GM19238 (cell line): ENCODE measurements around the gene GABRB2.
"Not testable (repeated sequence)": the region's sequence is repeated elsewhere in the genome, so short reads cannot be mapped to it uniquely, and the experiment has no call there.

Experiments used
- DNase-seq: peaks from one replicate; pipeline ENCODE4 v3.0.0; 2011; ENCODE audit warnings: low spot score; ENCODE audit not compliant: insufficient read length

Gene GABRB2

DNA sequence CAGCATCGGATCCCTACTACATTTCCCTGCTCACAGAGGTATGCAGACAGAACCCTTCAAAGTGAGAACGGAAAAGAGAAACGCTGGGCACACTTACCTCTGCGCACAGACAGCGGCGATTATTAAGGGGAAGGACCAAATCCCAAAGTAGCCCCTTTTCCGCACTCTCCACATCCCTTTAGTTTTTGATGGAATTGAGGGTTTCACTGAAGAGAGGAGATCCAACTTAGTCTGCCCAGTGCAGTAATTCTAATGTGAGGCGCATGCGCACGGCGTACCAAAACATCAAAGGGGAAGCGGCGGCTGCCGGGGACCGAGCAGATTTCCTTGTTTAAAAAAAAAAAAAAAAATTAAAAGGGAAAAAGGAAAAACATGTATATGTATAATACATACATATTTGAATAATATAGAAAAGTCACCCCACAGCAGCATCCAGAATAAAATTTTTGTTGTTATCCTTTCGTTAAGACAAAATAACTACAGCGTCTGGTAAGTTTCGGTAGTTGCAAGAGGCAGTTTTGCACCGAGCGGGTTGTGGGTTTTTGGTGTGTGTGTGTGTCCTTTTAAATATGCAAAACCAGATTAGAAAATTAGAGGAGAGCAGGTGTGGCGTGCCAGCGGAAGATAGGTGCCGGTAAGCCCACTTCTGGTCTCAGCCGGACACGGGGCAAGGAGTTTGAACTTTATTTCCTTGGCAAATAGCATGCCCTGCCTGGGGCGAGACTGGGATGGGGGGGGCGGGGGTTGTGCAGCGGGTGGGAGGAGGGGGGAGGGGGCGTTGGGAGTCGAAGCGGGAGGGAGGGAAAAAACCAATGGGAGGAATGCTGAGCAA lies at the start of gene GABRB2:
TSS of gene GABRB2 (minus strand) at position 256 of the 832 bp plus-strand sequence. CDS start at position 174, 82 bp downstream.
- DNase-seq: no peak

DNA sequence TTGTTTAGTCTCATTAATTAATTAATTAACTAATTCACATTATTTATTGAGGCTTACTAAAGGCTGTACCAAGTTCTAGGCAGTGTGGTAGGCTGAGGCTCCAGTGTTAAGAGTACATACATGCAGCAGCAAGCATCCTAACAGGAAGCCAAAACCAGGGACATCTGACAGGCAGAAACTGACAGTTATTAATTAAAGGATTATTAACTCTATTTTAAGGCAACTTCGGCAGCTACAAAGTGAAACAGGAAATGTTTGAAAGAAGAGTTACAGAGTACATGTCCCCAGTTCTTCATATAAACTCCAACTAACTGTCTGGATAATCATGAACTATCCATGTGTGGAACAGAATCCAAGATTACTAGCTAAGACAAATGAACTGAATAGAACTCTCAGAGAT lies 39.3 kb upstream of the GABRB2 start:
- no peak for DNase-seq

DNA sequence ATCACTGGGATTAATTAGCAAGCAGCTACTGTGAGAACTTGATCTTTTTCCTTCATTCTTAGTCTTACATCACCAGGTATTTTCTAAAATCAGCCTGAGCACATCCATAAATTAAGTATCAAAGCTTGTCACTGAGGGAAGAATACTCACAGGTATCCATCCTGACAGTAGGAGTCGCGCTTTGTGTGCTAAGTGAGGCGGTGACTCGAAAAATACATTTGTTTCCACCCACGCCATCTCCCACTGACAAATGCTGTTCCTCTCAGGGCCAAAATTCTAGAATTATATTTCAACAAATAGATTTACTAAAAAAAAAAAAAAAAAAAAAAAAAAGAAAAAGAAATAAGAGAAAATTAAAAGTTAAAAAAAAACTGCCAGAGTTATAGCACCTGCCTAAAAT lies 34.1 kb upstream of the GABRB2 start:
- no peak for DNase-seq

DNA sequence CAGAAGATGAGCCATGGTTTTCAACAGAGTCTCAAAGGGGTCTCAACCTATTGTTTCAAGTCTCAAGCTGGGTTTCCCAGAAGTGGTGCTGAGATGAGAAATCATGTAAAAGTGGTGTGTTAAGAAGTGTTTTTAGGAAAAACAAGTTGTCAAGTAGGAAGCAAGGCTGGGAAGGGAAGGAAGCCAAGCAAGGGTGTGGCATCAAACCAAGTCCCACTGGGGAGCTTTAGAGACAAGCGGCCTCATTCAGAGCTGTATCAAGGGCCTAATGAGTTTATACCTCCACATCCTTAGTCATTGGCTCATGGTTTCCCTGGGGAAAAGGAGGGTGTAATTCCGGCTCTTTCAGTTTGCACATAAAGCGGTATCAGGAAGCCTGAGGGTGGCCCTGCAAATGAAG lies 26.4 kb upstream of the GABRB2 start:
- DNase-seq: no peak

DNA sequence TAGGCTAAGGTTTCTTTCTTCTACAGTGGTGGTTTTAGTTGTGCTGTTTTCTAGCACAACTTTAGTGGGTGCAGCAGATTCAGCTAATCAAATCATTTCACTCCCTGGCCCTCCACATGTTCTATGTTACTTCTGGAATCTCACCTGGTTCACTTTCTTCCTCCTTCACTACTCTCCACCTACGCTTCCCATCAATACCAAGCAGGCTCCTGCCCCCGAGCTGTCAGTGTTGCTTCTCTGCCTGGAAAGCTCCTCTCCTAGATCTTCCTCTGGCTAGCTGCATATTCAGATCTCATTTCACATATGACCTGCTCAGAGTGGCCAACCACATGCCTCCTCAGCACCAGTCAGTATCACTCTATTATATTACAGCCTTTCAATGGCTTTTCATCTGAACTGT lies 19.6 kb upstream of the GABRB2 start:
- DNase-seq: no peak

DNA sequence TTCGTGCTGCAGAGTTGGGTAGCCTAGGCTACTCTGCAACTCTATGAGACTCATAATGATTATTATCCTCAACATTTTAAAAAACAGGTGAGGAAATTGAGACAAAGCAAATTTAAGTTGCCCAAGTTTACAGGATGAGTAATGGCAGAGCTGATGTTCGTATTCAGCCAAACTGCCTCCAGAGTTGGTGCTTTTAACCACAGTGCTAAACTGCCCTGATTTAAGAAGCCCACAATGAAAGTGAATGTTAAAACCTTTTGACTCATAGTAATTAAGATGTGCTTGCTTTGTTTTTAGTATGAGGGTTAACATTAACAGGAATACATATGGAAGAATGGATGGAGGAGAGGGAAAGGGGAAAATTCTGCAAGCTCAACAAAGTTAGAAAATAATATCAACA lies 15.9 kb upstream of the GABRB2 start:
- no peak for DNase-seq

DNA sequence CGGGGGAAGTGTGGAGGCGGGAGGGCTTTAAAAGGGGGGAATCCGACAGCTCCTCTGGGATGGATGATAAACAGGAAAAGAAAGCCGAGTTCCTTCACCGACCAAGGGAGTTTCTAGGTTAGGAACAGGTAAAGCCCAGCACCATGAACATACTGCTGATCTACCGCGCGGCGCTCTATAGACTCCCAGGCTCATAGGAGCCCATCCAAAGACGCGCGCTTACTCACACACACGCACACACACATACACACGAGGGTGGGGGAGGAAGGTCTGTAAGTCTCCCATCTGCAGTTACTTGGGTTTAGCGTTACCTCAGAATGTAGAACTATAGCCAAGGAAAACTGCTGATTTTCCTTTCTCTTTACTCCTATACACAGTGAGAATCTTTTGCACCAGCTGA lies 2.6 kb upstream of the GABRB2 start:
- no peak for DNase-seq

DNA sequence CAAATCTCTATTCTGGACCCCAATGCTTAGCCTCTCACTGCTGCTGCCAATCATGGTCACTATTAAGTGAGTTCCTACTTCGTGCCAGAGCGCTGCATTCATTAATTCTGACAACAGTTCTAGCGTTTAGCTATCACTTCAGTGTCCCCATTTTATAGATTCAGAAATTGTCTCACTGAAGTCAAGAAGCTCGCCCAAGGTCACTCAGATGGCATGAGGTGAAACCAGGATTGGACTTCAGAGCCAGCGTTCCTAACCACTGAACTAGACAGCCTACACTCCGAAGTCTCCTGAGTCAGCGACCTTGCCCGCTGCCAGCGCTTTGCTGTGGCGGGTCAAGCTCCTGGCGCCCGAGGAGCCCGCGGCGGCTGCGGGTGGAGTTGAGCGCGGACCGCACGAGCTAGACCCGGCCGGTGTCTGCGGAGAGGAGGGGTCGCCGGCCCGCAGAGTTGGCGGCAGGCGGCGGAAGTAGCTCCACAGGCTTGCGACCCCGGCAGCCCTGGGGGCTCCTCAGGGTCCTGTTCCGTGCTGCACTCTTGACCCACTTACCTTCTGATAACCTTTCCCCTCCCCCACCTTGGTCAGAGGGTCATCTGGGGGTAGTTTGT lies 2.1 kb upstream of the GABRB2 start:
- no peak for DNase-seq

DNA sequence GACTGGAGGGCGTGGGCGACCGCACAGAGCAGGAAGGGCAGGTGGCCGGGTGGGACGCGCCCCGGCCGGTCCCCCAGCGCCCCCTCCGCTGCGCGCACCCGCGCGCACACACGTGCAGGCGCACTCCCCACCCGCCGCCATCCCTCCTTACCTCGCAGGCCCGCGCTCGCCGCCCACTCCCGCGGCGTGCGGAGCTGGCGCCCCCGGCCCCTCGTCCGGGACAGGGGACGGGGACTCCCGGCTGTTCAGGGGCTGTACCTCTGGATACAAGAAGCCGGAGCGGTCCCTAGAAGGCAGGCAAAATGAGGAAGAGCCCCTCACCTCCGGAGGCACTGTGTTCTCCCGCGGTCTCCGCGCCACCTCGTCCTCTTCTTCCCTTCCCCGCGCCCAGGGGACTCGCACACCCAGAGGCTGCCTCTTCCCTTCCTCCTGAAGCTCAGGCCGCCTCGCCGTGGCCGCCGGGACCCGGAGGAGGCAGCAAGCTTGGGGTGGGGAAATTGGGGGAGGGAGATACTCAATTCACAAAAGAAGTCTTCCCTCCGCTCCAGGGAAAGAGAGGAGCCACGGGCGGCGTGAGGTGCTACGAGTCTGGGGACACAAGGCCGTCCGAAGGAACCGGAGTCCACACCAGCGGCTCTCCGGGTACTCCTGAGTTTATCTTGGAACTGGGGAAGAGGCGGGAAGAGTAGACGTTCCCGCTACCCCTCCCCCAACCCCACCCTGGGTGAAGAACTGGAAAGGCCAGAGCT lies 1.4 kb upstream of the GABRB2 start:
- no peak for DNase-seq

DNA sequence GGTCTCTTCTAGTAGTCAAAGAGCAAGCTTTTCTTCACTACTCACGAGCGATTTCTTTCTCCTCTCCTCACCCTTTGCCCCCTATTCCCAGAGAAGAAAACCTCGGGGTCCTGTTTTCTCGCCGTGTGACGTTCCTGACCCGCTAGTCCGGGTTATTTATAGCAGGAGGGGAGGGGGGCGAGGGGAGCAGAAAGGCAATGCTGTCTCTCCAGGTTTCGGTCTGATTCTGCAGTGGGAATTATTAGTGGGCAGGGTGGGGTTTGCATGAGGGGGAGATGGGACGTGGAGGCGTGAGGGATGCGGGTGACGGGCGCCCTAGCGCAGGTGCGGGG lies 847 bp upstream of the GABRB2 start:
- DNase-seq: no peak

DNA sequence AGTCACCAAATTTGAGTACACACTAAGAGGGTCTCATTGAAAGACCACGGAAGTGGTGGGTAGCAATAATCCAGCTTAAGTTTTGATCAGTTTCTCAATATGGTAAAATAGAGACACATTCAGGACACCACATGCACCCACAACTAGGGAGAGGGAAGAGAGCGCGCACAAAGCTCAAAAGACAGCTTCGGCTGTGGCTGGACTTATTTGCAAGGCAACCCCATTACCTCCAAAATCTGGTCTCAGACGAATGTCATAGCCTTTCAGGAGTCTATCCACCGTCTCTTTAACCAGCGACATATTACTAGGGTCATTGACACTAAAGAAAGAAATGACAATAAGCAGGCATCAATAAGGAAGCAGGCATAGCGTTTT lies 443 bp downstream of the GABRB2 start:
- DNase-seq: no peak

DNA sequence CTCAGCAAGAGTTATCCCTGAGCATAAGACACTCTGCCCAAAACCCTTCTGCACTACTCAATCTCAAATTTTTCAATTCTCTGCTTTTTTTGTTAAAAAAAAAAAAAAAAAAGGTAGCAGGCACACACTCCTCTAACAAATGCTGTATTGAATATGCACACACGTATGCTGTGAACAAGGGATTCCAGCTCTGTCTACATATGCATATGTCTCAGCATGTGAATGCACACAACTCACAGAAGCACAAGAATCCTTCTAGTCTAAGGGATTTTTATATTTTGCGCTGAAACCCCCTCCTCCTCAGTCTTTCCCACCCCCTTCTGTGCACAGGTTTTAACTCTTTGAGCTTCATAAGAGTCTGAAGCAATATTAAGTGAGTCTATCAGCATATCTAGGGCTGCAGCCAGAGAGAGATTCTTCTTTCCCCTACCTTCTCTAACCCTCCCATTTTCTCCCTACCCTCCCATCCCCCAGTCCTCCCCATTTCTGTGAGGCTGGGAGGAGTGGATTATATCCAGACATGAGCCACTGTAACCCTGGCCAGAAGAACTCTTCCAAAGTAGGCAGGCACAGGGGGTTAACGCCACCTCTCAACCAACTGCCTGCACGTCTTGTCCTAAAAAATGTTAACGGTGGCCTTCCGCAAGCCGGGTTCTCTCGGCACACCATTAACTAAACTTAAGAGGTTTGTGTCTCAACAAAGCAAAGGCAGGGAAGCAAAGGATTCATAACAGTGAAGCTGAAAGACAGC lies 1.0 kb downstream of the GABRB2 start:
- no peak for DNase-seq

DNA sequence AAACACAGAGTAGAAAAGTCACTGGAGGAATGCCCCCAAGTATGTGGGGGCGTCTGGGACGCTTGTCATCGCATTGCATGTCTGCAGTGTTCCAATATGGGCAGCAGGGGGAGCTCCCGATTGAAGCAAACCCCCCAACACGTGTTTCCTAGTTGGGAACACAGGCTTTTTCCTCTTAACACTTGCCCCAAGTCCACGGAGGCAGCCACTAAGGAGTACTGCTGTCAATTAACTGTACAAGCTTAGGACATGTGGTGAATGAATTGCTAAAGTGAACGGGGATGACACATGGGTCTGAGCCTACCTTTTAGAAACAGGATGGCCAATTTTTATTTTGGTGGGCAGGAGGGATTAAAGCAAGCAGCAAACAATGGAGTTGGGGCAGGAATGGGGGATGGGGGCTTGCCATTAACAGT lies 2.2 kb downstream of the GABRB2 start:
- no peak for DNase-seq

DNA sequence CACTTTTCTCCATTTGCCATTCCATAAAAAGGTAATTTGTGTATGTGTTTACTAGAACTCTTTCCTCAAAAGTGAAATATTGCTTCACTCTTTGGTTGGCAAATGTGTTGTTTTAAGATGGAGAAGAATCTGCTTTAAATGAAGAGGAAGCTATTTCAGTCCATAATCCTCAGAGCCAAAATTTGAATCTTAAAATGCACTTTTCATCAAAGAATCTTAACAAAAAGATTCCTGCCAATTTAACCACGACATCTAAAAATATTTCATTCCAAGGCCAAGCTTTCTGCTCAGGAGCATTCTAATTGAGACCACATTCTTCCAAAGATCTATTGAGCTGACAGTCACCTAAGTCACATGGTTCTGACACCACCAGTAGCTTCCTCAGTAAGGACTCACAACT lies 7.5 kb downstream of the GABRB2 start:
- DNase-seq: no peak

DNA sequence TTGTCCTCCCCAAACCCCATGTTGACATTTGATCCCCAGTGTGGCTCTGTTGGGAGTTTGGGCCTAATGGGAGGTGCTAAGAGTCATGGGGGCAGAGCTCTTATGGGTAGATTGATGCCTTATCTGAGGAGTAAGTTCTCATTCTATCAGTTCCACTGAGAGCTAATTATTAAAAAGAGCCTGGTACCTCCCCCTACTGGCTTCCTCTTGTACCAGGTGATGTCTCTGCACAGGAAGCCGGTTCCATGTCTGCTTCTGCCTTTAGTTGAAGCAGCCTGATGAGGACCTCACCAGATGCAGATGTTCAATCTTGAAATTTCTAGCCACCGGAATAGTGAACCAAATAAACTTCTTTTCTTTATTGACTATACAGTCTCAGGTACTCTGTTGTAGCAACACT lies 10.8 kb downstream of the GABRB2 start:
- DNase-seq: no peak

DNA sequence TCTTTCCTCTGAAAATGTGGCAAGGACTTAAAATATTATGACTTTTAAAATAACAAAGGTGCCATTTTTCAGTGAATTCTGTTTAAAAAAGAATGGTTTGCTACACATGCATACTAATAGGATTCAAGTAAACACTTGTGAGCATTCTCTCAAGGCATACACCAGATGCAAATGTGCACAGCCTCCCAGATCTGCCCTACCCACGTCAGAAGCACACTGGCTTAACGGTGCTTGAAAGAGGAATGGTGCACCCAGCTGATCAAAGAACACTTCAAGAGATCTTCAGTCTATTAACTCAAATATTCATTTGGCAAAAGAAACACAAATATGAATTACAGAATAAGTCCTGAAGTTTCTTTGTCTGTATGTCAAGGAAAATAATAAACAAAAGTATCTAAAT lies 15.8 kb downstream of the GABRB2 start:
- DNase-seq: no peak

DNA sequence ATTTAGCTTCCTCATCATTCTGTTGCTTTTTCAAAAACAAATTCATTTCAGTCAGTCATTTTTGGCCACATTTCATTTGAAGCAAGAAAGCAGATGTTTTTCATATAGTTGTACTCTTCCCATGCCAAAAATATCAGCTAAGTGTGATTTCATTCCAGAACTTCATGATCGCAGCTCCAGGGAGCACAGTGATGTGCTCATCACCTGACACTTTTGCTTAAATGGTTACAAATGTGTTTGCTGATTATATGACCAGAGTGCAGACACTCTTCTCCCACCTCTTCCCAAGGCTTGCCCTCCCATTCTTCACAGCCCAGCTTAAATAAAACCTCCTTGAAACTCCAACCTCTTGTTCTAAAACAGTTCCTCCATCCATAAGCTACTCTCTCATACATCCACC lies 32.6 kb downstream of the GABRB2 start:
- no peak for DNase-seq

DNA sequence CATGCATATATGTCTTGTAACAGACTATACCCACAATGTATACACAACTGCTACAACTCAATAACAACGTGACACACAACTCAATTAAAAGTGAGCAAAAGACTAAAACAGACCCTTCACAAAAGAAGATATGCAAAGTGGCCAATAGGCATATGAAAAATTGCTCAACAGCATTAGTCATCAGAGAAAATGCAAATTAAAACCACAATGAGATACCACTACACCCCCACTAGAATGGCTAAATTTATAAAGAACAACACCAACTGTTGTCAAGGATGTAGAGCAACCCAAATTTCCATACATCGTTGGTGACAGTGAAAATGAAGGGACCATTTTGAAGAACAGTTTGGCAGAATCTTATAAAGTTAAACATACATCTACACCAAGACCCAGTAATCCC lies 38.9 kb downstream of the GABRB2 start:
- DNase-seq: no peak

DNA sequence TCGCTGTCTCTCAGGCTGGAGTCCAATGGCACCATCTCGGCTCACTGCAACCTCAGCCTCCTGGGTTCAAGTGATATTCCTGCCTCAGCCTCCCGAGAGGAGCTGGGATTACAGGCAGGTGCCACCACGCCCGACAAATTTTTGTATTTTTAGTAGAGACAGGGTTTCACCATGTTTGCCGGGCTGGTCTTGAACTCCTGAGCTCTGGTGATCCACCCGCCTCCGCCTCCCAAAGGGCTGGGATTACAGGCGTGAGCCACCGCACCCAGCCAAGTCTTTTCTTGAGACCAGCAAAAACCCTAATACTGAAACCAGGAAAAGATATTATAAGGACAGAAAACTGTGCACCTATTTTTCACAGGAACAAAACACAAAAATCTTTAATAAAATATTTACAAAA lies 41.4 kb downstream of the GABRB2 start:
- DNase-seq: not testable (repeated sequence)

DNA sequence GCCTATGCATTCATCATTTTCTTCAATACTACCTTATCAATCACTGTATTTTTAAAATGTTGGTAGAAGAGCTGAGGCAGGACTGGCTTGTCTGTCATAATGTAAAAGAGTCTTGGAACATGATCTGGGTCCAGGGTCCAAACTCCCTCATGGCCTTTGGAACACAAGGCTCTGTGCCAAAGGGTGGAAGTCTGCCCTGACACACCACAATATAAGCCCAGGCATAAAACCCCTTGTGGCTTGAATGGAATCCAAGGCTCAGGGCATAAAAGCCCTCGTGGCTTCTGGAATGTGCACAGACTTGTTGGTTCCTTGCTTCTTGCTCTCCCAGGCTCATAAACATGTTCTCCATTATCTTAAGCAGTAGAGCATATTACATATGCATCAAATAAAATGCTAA lies 48.0 kb downstream of the GABRB2 start:
- DNase-seq: no peak

DNA sequence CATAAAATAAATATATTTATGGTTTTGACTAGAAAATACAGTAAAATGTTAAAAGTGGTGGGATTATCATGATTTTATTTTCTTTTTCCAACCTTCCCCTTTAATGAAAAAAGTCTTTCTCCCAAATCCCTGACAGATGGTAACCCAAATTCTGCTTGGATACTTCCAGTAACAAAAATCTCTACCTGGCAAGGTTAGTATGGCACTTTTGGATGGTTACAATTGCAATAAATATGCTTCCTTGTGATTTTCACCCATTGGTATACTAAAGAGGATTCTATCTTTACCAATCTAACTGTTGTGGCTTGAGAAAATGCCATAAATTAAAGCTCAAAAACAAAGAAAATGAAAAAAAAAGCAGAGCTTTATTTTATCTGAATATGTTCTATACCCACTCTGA lies 62.8 kb downstream of the GABRB2 start:
- no peak for DNase-seq

DNA sequence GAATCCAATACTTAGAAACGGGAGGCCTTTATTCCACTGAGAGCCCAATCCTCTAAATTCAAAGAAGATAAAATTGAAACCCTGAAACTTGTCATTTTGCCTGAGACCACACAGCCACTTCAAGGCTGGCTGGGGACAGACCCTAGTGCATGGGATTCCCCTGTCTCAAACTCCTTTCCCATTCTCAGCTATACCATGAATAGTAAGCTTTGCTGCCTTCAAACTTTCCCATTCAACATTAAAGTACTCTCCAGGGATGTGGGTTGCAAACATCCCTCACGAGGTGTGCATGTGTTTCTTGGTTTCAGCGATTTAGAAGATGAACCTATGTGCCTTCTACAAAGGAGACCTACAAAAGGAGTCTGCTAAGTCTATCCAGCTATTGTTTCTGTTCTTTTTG lies 64.6 kb downstream of the GABRB2 start:
- DNase-seq: no peak
